ENCODE measurements around the gene RNF113A.

Gene RNF113A

DNA sequence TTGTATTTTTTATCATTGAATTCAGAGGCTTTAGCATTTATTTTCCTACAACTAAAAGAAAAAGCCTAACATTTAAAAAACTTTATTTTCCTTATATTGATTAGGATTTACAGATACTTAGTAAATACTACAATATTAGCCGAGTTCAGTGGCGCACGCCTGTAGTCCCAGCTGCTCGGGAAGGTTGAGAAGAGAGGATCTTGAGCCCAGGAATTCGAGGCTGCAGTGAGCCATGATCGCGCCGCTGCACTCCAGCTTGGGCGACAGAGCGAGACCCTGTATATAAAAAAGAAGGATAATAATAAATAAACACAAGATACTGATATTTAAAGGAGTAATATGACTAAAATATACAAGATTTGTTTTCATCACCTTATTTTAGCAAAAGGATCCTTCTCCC is 18.1 kb downstream of the RNF113A start:
- no peaks in the 10 kb centered on the region for H3F3A ChIP-seq (ENCODE audit: low read depth)
- peak overlapping the region; percentile 70 for H3K4me2 ChIP-seq (ENCODE audit: low read depth, low read length, poor library complexity, severe bottlenecking)
- peak overlapping the region; percentile 89 for H3K4me3 ChIP-seq (ENCODE audit: low read length, poor library complexity, severe bottlenecking)
- H4K20me1 ChIP-seq (ENCODE audit: insufficient read depth, low read length, poor library complexity, severe bottlenecking): peaks cover 9% of the 10 kb centered on the region
- peak overlapping the region; percentile 72 for H3K9ac ChIP-seq (ENCODE audit: low read depth, low read length, poor library complexity, severe bottlenecking)
- TF ChIP-seq EZH2phosphoT487 (IDR thresholded peaks at IDR 0.05; ENCODE audit: borderline replicate concordance) (no peak), CTCF (conservative IDR thresholded peaks at IDR 0.05; ENCODE audit: low read length) (no peak)
- no peaks in the 10 kb centered on the region for H3K9me3 ChIP-seq (ENCODE audit: insufficient read depth, low read depth, low read length)
- peak overlapping the region; percentile 78 for H2AFZ ChIP-seq (ENCODE audit: low read length)
- no peaks in the 10 kb centered on the region for H3K9me2 ChIP-seq (replicated peaks; ENCODE audit: low read depth, low read length)
- H3K4me1 ChIP-seq (ENCODE audit: insufficient read depth, low read length, poor library complexity, severe bottlenecking): peaks cover 10% of the 10 kb centered on the region
- peaks cover 34% of the 10 kb centered on the region for H3K79me2 ChIP-seq (ENCODE audit: insufficient read depth, low read length)
- H3K27me3 ChIP-seq (ENCODE audit: insufficient read depth, low read length, poor library complexity, severe bottlenecking): no peaks in the 10 kb centered on the region
- no peaks in the 10 kb centered on the region; the same call in 1 of the 2 replicates for H3K36me3 ChIP-seq (ENCODE audit: insufficient read depth, low read length)

- Histone ChIP-seq H3K4me2 (ENCODE audit: low read depth, low read length, poor library complexity, severe bottlenecking) (peak within 1 kb of the TSS; percentile 90), H3K36me3 (ENCODE audit: insufficient read depth, low read length) (no peaks in the 10 kb centered on the region; the same call in 1 of the 2 replicates), H3F3A (ENCODE audit: low read depth) (no peaks in the 10 kb centered on the region), H3K9ac (ENCODE audit: low read depth, low read length, poor library complexity, severe bottlenecking) (peak within 1 kb of the TSS; percentile 95), H3K4me1 (ENCODE audit: insufficient read depth, low read length, poor library complexity, severe bottlenecking) (peaks cover 10% of the 10 kb centered on the region), H3K27me3 (ENCODE audit: insufficient read depth, low read length, poor library complexity, severe bottlenecking) (no peaks in the 10 kb centered on the region), H3K4me3 (ENCODE audit: low read length, poor library complexity, severe bottlenecking) (peak within 1 kb of the TSS; percentile 89), H2AFZ (ENCODE audit: low read length) (peak within 1 kb of the TSS; percentile 78), H4K20me1 (ENCODE audit: insufficient read depth, low read length, poor library complexity, severe bottlenecking) (peaks cover 9% of the 10 kb centered on the region), H3K79me2 (ENCODE audit: insufficient read depth, low read length) (peaks cover 34% of the 10 kb centered on the region), H3K9me3 (ENCODE audit: insufficient read depth, low read depth, low read length) (no peaks in the 10 kb centered on the region), H3K9me2 (replicated peaks; ENCODE audit: low read depth, low read length) (no peaks in the 10 kb centered on the region)
- TF ChIP-seq EZH2phosphoT487 (IDR thresholded peaks at IDR 0.05; ENCODE audit: borderline replicate concordance) (no peak), CTCF (conservative IDR thresholded peaks at IDR 0.05; ENCODE audit: low read length) (no peak)
Observed at GRCh38 chrX:119852382-119853353, 18.9 kb downstream of the RNF113A start, which contains the start of gene UPF3B. Gene UPF3B, minus strand, starts transcription at chrX:119852963. Its CDS starts 35 bp downstream, at chrX:119852928.

DNA sequence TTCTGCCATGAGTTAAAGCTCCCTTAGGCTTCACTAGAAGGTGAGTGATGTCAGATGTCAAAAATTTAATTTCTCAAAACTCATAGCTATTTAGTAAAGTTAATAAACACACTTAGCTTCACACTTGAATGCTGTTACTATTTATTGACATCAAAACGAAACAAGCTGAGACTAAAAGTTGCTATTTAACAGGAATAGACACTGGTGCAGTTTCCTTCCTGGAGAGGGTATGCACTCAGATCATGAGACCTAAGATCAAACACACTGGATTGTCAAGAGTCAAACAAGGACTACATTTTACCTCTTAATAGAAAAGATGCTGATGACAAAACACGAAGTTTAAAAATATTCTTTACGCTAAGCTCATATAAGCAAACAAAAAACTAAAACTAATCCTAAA is 37.6 kb downstream of the RNF113A start:
- no peaks in the 10 kb centered on the region for H3F3A ChIP-seq (ENCODE audit: low read depth)
- H3K27me3 ChIP-seq (ENCODE audit: insufficient read depth, low read length, poor library complexity, severe bottlenecking): no peaks in the 10 kb centered on the region
- peaks cover 15% of the 10 kb centered on the region; the same call in 1 of the 2 replicates for H3K36me3 ChIP-seq (ENCODE audit: insufficient read depth, low read length)
- H2AFZ ChIP-seq (ENCODE audit: low read length): no peak overlapping the region
- H3K9ac ChIP-seq (ENCODE audit: low read depth, low read length, poor library complexity, severe bottlenecking): no peak overlapping the region
- no peaks in the 10 kb centered on the region for H3K4me1 ChIP-seq (ENCODE audit: insufficient read depth, low read length, poor library complexity, severe bottlenecking)
- H4K20me1 ChIP-seq (ENCODE audit: insufficient read depth, low read length, poor library complexity, severe bottlenecking): no peaks in the 10 kb centered on the region
- TF ChIP-seq CTCF (conservative IDR thresholded peaks at IDR 0.05; ENCODE audit: low read length) (no peak), EZH2phosphoT487 (IDR thresholded peaks at IDR 0.05; ENCODE audit: borderline replicate concordance) (no peak)
- H3K9me3 ChIP-seq (ENCODE audit: insufficient read depth, low read depth, low read length): no peaks in the 10 kb centered on the region
- H3K79me2 ChIP-seq (ENCODE audit: insufficient read depth, low read length): no peaks in the 10 kb centered on the region
- no peak overlapping the region for H3K4me2 ChIP-seq (ENCODE audit: low read depth, low read length, poor library complexity, severe bottlenecking)
- no peaks in the 10 kb centered on the region for H3K9me2 ChIP-seq (replicated peaks; ENCODE audit: low read depth, low read length)
- H3K4me3 ChIP-seq (ENCODE audit: low read length, poor library complexity, severe bottlenecking): no peak overlapping the region
